Measurements from ENCODE around the gene MARCOL.

Gene MARCOL

GRCh38 chr5:148229840-148230239, 8.5 kb upstream of the MARCOL start:
- TF ChIP-seq, protein P1, sequence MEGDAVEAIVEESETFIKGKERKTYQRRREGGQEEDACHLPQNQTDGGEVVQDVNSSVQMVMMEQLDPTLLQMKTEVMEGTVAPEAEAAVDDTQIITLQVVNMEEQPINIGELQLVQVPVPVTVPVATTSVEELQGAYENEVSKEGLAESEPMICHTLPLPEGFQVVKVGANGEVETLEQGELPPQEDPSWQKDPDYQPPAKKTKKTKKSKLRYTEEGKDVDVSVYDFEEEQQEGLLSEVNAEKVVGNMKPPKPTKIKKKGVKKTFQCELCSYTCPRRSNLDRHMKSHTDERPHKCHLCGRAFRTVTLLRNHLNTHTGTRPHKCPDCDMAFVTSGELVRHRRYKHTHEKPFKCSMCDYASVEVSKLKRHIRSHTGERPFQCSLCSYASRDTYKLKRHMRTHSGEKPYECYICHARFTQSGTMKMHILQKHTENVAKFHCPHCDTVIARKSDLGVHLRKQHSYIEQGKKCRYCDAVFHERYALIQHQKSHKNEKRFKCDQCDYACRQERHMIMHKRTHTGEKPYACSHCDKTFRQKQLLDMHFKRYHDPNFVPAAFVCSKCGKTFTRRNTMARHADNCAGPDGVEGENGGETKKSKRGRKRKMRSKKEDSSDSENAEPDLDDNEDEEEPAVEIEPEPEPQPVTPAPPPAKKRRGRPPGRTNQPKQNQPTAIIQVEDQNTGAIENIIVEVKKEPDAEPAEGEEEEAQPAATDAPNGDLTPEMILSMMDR (conservative IDR thresholded peaks at IDR 0.05; ENCODE audit: low read depth, low read length) = no peak
- DNase-seq (ENCODE audit: low read depth) = no peak
- H3K4me3 ChIP-seq (ENCODE audit: low read length) = no peak overlapping the region

- no peak overlapping the region for H3K4me3 ChIP-seq (ENCODE audit: low read length)
- no peak for DNase-seq (ENCODE audit: low read depth)
- TF ChIP-seq, protein P1 (conservative IDR thresholded peaks at IDR 0.05; ENCODE audit: low read depth, low read length) = no peak
These were observed 8.1 kb upstream of the MARCOL start for GRCh38 chr5:148230240-148230639.

DNA sequence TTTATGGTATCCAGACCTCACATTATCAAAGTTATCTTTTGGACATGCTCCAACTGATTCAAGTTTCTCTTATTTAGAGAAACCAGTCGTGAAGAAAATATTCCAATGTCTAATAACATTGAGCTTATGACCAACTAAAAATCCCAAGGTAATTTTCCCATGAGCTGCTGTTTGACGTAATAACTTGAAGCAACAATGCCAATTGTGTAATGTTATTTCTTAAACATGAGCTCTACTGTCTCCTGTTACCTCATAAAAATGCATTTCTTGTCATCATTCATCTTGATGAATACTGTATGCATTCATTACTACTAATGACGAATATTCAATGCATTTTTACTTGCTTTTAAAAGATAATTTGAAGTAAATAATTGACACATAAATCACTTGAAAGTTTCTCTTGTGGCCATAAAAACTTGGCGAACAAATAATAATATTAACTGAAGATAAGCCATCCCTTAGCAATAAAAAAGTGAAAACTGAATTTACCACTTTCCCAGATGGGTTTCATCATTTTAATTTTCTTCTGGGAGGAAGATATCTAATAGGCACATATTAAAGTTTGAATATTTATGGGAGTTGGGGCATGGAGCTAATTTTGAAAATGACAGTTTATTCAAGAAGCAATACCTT, 424 bp upstream of the MARCOL start:
- H3K4me3 ChIP-seq (ENCODE audit: low read length) = no peak overlapping the region
- no peak for DNase-seq (ENCODE audit: low read depth)
- TF ChIP-seq, protein P1 (conservative IDR thresholded peaks at IDR 0.05; ENCODE audit: low read depth, low read length) = no peak

- DNase-seq (ENCODE audit: low read depth) = no peak
- no peak overlapping the region for H3K4me3 ChIP-seq (ENCODE audit: low read length)
- TF ChIP-seq, protein P1 (conservative IDR thresholded peaks at IDR 0.05; ENCODE audit: low read depth, low read length) = no peak
These were observed 10.6 kb downstream of the MARCOL start for GRCh38 chr5:148248894-148249293.

DNA sequence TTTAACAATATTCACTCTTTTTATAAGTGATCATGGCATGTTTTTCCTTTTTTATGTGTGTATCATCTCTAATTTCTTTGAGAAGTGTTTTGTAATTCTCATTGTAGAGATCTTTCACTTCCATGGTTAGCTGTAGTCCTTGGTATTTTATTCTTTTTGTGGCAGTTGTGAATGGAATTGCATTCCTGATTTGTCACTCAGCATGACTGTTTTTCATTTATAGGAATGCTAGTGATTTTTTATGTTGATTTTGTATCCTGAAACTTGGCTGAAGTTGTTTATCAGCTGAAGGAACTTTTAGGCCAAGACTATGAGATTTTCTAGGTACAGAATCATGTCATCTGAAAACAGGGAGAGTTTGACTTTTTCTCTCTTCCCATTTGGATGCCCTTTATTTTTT, 17.1 kb downstream of the MARCOL start:
- TF ChIP-seq, protein P1 (conservative IDR thresholded peaks at IDR 0.05; ENCODE audit: low read depth, low read length) = no peak
- DNase-seq (ENCODE audit: low read depth) = no peak
- H3K4me3 ChIP-seq (ENCODE audit: low read length) = no peak overlapping the region

- TF ChIP-seq, protein P1 (conservative IDR thresholded peaks at IDR 0.05; ENCODE audit: low read depth, low read length) = no peak
- H3K4me3 ChIP-seq (ENCODE audit: low read length) = no peak overlapping the region
- DNase-seq (ENCODE audit: low read depth) = no peak
These were observed 21.0 kb downstream of the MARCOL start for GRCh38 chr5:148259288-148259687.

GRCh38 chr5:148261221-148261620, 22.9 kb downstream of the MARCOL start:
- TF ChIP-seq, protein P1 (conservative IDR thresholded peaks at IDR 0.05; ENCODE audit: low read depth, low read length) = no peak
- DNase-seq (ENCODE audit: low read depth) = no peak
- no peak overlapping the region for H3K4me3 ChIP-seq (ENCODE audit: low read length)

All from retinal pigment epithelial cell (primary cell).